Measurements from ENCODE around the gene SRP9.
"Not testable (repeated sequence)": the region's sequence is repeated elsewhere in the genome, so short reads cannot be mapped to it uniquely, and the experiment has no call there.

- TF ChIP-seq EP300, CTCF, POLR2A (IDR thresholded peaks at IDR 0.05): not testable (repeated sequence)
Measured at GRCh38 chr1:225759972-225760371, 17.7 kb upstream of the SRP9 start.

Data from upper lobe of left lung (tissue), 4 donors.